Rectal smooth muscle tissue (tissue), 1 donor: ENCODE measurements around the gene ESPNL.

Experiments
- H3K27ac ChIP-seq: one replicate; pipeline ENCODE4 v1.7.0; 2013; ENCODE audit warnings: low read depth, low read length, inconsistent platforms
- H3K27me3 ChIP-seq: one replicate; pipeline ENCODE4 v1.7.0; 2013; ENCODE audit warnings: low read length; ENCODE audit not compliant: control insufficient read depth, insufficient read depth
- H3K36me3 ChIP-seq: one replicate; pipeline ENCODE4 v1.7.0; 2013; ENCODE audit warnings: low read length; ENCODE audit not compliant: control insufficient read depth, insufficient read depth
- H3K4me1 ChIP-seq: one replicate; pipeline ENCODE4 v1.7.0; 2013; ENCODE audit warnings: low read length; ENCODE audit not compliant: control insufficient read depth, insufficient read depth
- H3K4me3 ChIP-seq: one replicate; pipeline ENCODE4 v1.7.0; 2013; ENCODE audit warnings: low read length
- H3K9ac ChIP-seq: one replicate; pipeline ENCODE4 v1.7.0; 2013; ENCODE audit warnings: low read length

The ESPNL gene

GRCh38 chr2:238097201-238097987, 2.7 kb upstream of the ESPNL start:
- no peak overlapping the region for H3K9ac ChIP-seq
- no peaks in the 10 kb centered on the region for H3K4me1 ChIP-seq
- H3K27ac ChIP-seq, result no peak overlapping the region
- no peaks in the 10 kb centered on the region for H3K36me3 ChIP-seq
- no peaks in the 10 kb centered on the region for H3K27me3 ChIP-seq
- no peak overlapping the region for H3K4me3 ChIP-seq

- Histone ChIP-seq H3K9ac (no peak overlapping the region), H3K4me1 (no peaks in the 10 kb centered on the region), H3K27me3 (no peaks in the 10 kb centered on the region), H3K4me3 (no peak overlapping the region), H3K36me3 (no peaks in the 10 kb centered on the region), H3K27ac (no peak overlapping the region)
Observed at GRCh38 chr2:238097988-238098871, 1.9 kb upstream of the ESPNL start.

GRCh38 chr2:238098901-238099713, 1.0 kb upstream of the ESPNL start:
- Histone ChIP-seq H3K9ac (no peak overlapping the region), H3K27ac (no peak overlapping the region)

DNA sequence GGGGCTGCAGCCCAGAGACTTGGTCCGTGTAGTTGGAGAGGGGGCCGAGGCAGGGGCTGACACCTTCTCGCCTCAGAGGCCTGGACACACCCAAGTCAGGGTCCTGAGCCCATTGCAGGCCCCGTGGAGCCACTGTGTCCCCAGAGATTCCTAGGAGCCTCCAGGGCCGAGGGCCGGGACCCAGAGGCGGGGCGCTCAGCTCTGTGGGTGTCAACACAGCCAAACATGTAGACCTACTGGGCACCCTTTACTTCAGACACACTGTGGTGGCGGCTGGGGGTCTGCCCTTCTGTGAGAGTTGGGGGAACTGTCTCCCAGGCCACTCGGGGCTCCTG, 459 bp upstream of the ESPNL start:
- Histone ChIP-seq H3K4me1 (no peaks in the 10 kb centered on the region), H3K36me3 (no peaks in the 10 kb centered on the region), H3K27me3 (no peaks in the 10 kb centered on the region), H3K4me3 (no peak overlapping the region), H3K9ac (no peak overlapping the region), H3K27ac (no peak overlapping the region)

More at GRCh38 chr2:238098901-238099713, 1.0 kb upstream of the ESPNL start:
- no peaks in the 10 kb centered on the region for H3K36me3 ChIP-seq
- no peak overlapping the region for H3K4me3 ChIP-seq
- no peaks in the 10 kb centered on the region for H3K4me1 ChIP-seq
- H3K27me3 ChIP-seq, result no peaks in the 10 kb centered on the region

DNA sequence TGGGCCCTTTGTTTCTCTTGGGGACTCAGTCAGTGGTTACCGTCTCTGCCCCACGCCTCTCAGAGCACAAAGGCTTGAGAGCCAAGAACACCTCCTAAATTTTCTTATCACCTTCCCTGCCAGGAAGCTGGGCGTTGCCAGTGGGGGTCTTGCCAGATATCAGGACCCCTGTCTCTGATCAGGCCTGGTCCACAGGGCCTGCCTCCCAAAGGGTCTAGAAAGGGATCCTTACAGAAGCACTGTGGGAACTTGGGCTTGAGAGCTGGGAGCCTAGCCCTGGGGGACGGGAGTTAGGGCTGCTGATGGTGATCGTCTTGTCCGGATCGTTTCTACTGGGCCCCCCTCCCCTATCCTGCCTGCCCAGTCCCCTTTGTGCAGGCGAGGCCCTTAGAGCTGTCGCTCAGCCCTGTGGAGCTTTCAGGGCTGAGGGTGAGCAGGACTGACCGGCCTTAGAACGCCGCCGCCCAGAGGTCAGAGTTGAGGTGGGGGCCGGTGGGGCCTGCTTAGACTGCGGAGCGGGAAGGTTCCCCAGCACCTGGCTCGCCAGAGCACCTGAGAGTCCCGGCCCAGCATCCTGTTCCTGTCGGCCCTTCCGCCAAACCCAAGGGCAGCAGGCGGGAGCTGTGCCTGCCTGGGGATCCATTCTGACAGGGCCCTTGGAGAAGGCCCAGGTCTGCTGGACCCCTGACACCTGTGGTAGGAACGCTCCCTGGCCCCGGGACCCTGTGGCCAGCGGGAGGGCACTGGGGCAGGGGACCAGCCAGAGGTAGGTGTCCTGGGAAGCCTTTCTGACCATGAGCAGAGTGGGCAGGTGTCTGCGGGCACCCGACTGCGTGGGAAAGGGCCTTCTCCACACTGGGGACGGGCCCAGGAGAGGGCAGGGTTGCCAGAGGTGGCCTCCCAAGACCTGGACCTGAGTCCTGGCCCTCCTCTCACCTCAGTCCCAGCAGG, 956 bp downstream of the ESPNL start:
- Histone ChIP-seq H3K9ac (no peak overlapping the region), H3K4me3 (no peak overlapping the region), H3K27ac (no peak overlapping the region), H3K4me1 (no peaks in the 10 kb centered on the region), H3K36me3 (no peaks in the 10 kb centered on the region), H3K27me3 (no peaks in the 10 kb centered on the region)

DNA sequence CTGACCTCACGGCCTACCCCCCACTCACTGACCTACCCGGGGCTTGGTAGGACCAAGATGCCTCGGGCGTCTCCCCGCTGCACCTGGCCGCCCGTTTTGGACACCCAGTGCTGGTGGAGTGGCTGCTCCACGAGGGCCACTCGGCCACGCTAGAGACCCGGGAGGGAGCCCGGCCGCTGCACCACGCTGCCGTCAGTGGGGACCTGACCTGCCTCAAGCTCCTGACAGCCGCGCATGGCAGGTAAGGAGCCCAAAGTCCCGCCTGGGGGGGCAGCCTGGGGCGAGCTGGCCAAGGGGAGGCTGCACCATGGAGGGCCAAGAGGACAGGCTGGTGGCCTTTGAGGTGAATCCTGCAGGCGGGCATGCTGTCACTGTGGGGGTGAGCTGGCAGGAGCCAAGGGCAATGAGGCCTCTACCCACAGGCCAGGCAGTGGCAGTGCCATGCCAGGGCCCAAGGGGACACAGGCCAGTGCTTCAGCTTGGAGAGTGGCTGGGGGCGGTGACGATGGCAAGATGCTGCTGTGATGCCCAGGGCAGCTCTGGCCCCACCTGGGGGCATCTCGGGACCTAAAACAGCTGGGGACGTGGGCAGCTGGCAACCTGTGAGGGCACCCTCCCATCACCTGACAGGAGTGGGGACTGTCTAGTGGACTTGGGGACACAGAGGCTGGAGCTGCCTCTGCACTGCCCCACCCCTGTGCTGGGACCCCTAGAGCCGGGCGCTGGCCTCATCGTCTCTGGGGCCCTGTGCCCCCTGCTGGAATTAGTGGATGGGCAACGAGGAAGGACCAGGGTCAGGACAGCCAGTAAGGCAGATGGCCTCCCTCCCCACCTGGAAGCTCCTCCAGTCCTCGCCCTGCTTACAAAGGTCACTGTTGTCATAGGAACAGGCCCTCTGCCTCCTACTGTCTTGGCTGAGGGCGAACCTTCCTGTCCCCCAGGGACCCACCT, 2.0 kb downstream of the ESPNL start:
- Histone ChIP-seq H3K4me3 (no peak overlapping the region), H3K27ac (no peak overlapping the region), H3K4me1 (no peaks in the 10 kb centered on the region), H3K36me3 (no peaks in the 10 kb centered on the region), H3K27me3 (no peaks in the 10 kb centered on the region), H3K9ac (no peak overlapping the region)

- H3K4me3 ChIP-seq, result no peak overlapping the region
- no peak overlapping the region for H3K27ac ChIP-seq
- H3K4me1 ChIP-seq, result no peaks in the 10 kb centered on the region
- no peaks in the 10 kb centered on the region for H3K36me3 ChIP-seq
- H3K9ac ChIP-seq, result no peak overlapping the region
- no peaks in the 10 kb centered on the region for H3K27me3 ChIP-seq
Observed at GRCh38 chr2:238102865-238103264, 2.7 kb downstream of the ESPNL start.

DNA sequence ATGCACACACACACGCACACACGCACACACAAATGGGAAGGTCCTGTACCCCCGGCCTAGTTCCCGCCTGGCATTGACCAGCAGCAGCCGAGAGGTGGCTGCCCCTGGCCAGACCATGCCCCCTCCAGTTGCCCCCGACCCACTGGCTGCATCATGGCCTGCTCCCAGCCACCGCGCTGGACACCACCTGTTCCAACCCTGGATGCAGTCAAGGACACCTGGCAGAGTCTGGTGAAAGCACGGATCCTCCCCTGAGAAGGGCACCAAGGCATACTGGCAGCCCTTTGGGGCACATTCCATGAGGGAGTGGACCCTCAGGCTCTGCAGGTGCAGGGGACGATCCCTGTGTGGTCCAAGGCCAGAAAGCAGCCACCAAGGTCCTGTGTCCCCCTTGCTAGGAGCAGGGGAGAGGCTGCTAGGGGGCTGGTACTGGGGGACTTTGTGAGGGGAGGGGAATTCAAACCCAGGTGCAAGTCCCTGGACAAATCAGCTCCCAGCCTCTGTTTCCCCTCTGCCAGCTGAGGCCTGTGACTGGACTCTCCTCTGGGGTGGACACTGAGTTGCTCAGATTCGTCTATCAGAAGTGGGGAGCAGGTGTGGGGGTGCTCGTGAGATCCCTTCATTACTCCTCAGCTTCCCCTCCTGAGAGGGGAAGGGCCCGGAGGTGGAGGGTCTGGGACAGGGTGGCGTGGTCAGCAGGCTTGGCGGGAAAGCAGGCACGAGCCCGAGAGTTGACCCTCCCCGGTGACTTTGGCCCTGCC, 3.5 kb downstream of the ESPNL start:
- Histone ChIP-seq H3K27me3 (no peaks in the 10 kb centered on the region), H3K4me3 (no peak overlapping the region), H3K36me3 (no peaks in the 10 kb centered on the region), H3K9ac (no peak overlapping the region), H3K4me1 (no peaks in the 10 kb centered on the region), H3K27ac (no peak overlapping the region)

DNA sequence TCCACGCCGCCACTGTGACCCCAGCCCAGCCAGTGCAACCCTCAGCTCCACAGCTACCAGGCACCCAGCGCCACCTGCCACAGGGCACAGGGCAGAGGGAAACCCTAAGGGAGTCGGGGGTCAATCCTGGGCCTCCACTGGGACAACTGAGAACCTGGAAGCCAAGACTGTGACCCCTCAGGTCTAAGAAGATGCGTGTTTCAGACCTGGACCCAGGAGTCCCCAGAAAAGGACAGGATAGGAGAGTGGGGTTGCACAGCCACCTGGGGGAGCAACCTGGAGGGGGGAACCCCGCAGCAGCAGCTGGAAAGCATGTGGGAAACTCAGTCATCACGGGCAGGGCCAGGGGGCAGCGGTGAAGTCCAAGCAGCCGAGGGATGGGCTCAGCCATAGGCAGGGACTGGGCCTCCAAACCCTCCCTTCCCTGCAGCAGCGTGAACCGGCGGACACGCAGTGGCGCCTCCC, 4.1 kb downstream of the ESPNL start:
- Histone ChIP-seq H3K4me1 (no peaks in the 10 kb centered on the region), H3K4me3 (no peak overlapping the region), H3K36me3 (no peaks in the 10 kb centered on the region), H3K27ac (no peak overlapping the region), H3K9ac (no peak overlapping the region), H3K27me3 (no peaks in the 10 kb centered on the region)

DNA sequence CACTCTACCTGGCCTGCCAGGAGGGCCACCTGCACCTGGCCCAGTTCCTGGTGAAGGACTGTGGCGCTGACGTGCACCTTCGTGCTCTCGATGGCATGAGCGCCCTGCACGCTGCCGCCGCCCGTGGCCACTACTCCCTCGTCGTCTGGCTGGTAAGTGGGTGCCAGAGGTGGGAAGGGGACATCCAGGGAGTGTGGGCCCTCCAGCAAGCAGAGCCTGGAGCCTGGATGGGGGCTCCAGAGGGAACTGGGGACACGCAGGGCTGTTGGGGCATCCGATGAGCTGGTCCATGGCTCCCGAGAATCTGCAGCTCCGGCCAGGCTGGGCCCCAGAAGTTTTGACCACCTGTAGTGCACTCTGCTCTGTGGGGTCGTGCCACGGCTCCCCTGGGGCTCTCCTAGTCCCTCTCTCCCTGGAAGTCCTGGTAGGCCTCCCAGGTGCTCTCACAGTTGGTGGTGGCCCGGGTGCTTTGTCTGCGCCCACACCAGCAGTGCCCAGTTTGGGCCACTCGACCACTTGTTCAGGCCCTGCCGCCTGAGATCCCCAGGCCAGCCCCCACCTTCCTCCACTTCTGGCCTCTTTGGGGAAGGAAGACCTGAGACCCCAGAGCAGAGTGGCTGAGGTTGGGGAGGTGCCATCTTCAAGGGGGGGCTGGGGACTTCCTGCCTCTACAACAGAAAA, 4.7 kb downstream of the ESPNL start:
- no peaks in the 10 kb centered on the region for H3K4me1 ChIP-seq
- H3K36me3 ChIP-seq, result no peaks in the 10 kb centered on the region
- no peak overlapping the region for H3K4me3 ChIP-seq
- H3K27me3 ChIP-seq, result no peaks in the 10 kb centered on the region
- no peak overlapping the region for H3K9ac ChIP-seq
- no peak overlapping the region for H3K27ac ChIP-seq
